Muscle of leg (tissue), 11 donors: ENCODE measurements around the gene MDFIC. TPM values are rescaled to one million over a fixed set of nuclear protein-coding genes. Genes with fewer than 3 reads are reported as not detected.
A peak's percentile ranks its signal among the peaks of the same experiment; 100 is the strongest.

Experiments
- DNase-seq: peaks from one replicate; pipeline ENCODE4 v3.0.0; 2013
- H3K27ac ChIP-seq: one replicate; pipeline ENCODE4 v1.5.1; 2013; ENCODE audit warnings: mild to moderate bottlenecking, low read length, control low read depth
- H3K27me3 ChIP-seq: one replicate; pipeline ENCODE4 v1.6.1; 2013; ENCODE audit warnings: low read length; ENCODE audit not compliant: control insufficient read depth, insufficient read depth
- H3K36me3 ChIP-seq: one replicate; pipeline ENCODE4 v1.6.1; 2013; ENCODE audit warnings: low read length; ENCODE audit not compliant: control insufficient read depth, insufficient read depth
- H3K4me1 ChIP-seq: one replicate; pipeline ENCODE4 v1.6.1; 2013; ENCODE audit warnings: low read length; ENCODE audit not compliant: control insufficient read depth, insufficient read depth
- H3K4me3 ChIP-seq: one replicate; pipeline ENCODE4 v1.5.1; 2013; ENCODE audit warnings: low read length, control low read depth
- H3K9me3 ChIP-seq: replicated peaks from 2 replicates; pipeline ENCODE4 v1.6.1; 2013; ENCODE audit warnings: low read depth, low read length; ENCODE audit not compliant: control insufficient read depth
- WGBS: methylation state at CpG from one replicate; pipeline ENCODE4 v1.1.5; 2013; ENCODE audit warnings: missing lambda C conversion rate; ENCODE audit not compliant: insufficient coverage; 5-methylcytosine and 5-hydroxymethylcytosine counted together
- polyA plus RNA-seq, 8 donors: library from polyadenylated mRNA; unstranded; fragments of 120-200 nt; gene quantifications; one replicate each; pipeline versions ENCODE4 v1.2.1 to v1.2.3, GENCODE V29; 2013; ENCODE audit warnings: inconsistent platforms in 1 of 8, low replicate concordance in 1 of 8; ENCODE audit not compliant: insufficient read length in 8 of 8, insufficient read depth in 1 of 8
- total RNA-seq: library from RNA; stranded (reverse); fragments of 120-200 nt; gene quantifications from one replicate; pipeline ENCODE4 v1.2.4, GENCODE V29; 2013

Gene MDFIC
- total and polyA plus RNA-seq, 9 donors = 24.5 to 44.3 (median 34.0) TPM

GRCh38 chr7:114900127-114900526, 21.8 kb upstream of the MDFIC start:
- no peak for DNase-seq
- H3K4me1 ChIP-seq = no peaks in the 10 kb centered on the region
- H3K36me3 ChIP-seq = no peaks in the 10 kb centered on the region
- no peaks in the 10 kb centered on the region for H3K27me3 ChIP-seq
- H3K27ac ChIP-seq = no peak overlapping the region
- H3K4me3 ChIP-seq = no peak overlapping the region
- H3K9me3 ChIP-seq = no peaks in the 10 kb centered on the region
- WGBS = no CpG with 5 or more reads among the region's 1 CpG

GRCh38 chr7:114901771-114902170, 20.1 kb upstream of the MDFIC start:
- no peaks in the 10 kb centered on the region for H3K4me1 ChIP-seq
- H3K27ac ChIP-seq = no peak overlapping the region
- no peak for DNase-seq
- WGBS = no CpG with 5 or more reads among the region's 1 CpG
- H3K27me3 ChIP-seq = no peaks in the 10 kb centered on the region
- no peak overlapping the region for H3K4me3 ChIP-seq
- H3K36me3 ChIP-seq = no peaks in the 10 kb centered on the region
- H3K9me3 ChIP-seq = no peaks in the 10 kb centered on the region

DNA sequence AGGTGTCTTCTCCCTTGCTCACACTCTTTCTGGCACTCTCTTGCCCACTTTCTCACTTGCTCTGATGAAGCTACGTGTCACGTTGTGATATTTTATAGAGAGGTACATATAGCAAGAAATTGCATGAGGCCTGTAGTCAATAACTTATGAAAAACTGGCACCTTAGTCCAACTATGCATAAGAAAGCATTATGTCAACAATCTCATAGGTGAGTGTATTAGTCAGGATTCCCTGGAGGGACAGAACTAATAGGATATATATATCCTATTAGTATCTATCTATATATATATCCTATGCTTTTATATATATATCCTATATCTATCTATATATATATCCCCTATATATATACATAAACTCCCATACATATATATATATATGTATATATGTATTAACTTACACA, 18.8 kb upstream of the MDFIC start:
- Histone ChIP-seq H3K27me3 (no peaks in the 10 kb centered on the region), H3K9me3 (no peaks in the 10 kb centered on the region), H3K36me3 (no peaks in the 10 kb centered on the region), H3K4me1 (no peaks in the 10 kb centered on the region), H3K4me3 (no peak overlapping the region), H3K27ac (no peak overlapping the region)
- DNase-seq = no peak
- no CpG with 5 or more reads among the region's 2 CpGs for WGBS

DNA sequence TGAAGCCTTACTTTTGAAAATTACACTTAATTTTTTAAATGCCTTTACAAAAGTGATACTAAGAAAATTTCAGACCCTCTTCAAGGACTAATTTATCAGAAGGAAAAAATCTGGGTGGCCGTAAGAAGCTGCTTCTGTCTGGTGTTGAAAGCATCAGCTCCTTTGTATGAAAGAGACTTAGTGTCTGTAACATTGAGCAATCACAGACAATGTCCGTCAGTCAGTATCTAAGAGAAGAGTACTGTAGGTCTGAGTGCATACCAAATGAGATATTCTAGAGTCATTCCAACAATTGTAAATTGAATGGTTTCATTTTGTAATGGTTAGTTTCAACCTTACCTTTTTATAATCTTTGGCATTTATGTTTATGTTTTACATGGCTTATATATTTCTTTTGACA, 11.1 kb upstream of the MDFIC start:
- no peak overlapping the region for H3K27ac ChIP-seq
- H3K9me3 ChIP-seq = no peaks in the 10 kb centered on the region
- H3K4me1 ChIP-seq = no peaks in the 10 kb centered on the region
- no peak overlapping the region for H3K4me3 ChIP-seq
- WGBS = no CpG with 5 or more reads among the region's 2 CpGs
- no peaks in the 10 kb centered on the region for H3K36me3 ChIP-seq
- no peaks in the 10 kb centered on the region for H3K27me3 ChIP-seq
- DNase-seq = no peak

DNA sequence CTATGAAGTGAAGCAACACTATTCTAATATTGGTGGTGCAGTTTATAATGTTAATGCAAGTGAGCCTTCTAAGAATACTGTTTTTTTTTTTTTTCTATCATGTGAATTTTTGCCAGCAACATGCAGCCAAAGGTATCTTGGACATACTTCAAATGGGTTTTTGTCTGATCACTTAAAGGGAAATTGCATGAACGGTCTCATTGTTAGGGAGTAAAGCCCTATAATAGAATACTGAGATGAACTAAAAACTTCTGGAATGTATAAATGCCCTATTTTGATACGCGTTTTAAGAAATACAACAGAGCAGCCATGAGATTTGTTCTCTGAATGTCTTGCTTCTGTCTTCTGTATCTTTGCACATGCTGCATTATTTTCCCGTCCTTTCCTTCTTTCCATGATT, 10.5 kb upstream of the MDFIC start:
- Histone ChIP-seq H3K27me3 (no peaks in the 10 kb centered on the region), H3K27ac (no peak overlapping the region), H3K4me3 (no peak overlapping the region), H3K36me3 (no peaks in the 10 kb centered on the region), H3K9me3 (no peaks in the 10 kb centered on the region), H3K4me1 (no peaks in the 10 kb centered on the region)
- 53% methylated on average over 3 of the region's 4 CpGs for WGBS
- no peak for DNase-seq

GRCh38 chr7:114916261-114916892, 5.5 kb upstream of the MDFIC start:
- Histone ChIP-seq H3K27me3 (no peaks in the 10 kb centered on the region), H3K27ac (no peak overlapping the region), H3K9me3 (no peaks in the 10 kb centered on the region), H3K4me3 (no peak overlapping the region), H3K36me3 (no peaks in the 10 kb centered on the region), H3K4me1 (no peaks in the 10 kb centered on the region)
- 100% methylated on average over 2 of the region's 6 CpGs for WGBS
- no peak for DNase-seq

DNA sequence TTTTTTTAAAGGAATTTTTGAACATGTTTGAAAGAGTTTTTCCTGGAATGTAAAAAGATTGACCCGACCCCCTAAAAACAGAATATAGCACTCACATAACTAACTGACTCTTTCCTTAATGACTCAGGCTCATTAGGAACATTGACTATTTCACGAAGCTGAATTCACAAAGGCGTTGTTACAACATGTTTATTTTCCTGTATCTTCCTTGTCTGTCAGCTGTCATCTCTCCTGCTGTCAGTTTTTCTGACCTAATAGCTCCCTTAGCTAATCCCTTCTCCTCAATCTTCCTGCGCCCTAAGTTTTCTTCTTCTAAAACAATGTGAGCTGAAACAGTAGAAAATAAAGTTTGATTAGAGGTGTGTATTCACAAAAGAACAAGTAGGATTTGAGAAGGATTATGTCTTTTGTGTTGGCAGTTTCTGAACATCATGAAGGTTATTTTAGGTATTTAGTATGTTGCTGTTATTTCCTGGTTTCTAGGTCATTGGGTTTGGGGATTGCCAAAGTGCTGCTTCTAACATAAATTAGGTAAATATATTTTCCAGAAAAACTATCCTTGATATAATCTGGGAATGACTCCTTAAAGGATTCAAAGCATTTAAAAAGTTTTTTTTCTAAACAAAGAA, 4.6 kb upstream of the MDFIC start:
- H3K4me3 ChIP-seq = no peak overlapping the region
- H3K27me3 ChIP-seq = no peaks in the 10 kb centered on the region
- WGBS = 60% methylated on average over 3 of the region's 4 CpGs
- no peak for DNase-seq
- no peaks in the 10 kb centered on the region for H3K36me3 ChIP-seq
- H3K9me3 ChIP-seq = no peaks in the 10 kb centered on the region
- H3K27ac ChIP-seq = no peak overlapping the region
- peaks cover 3% of the 10 kb centered on the region for H3K4me1 ChIP-seq

- H3K9me3 ChIP-seq = no peaks in the 10 kb centered on the region
- no peaks in the 10 kb centered on the region for H3K27me3 ChIP-seq
- H3K27ac ChIP-seq = no peak overlapping the region
- DNase-seq = no peak
- no peak overlapping the region for H3K4me3 ChIP-seq
- H3K36me3 ChIP-seq = no peaks in the 10 kb centered on the region
- H3K4me1 ChIP-seq = peaks cover 3% of the 10 kb centered on the region
- WGBS = 71% methylated on average over 1 of the region's 3 CpGs
Observed at GRCh38 chr7:114919587-114919986, 2.3 kb upstream of the MDFIC start.

DNA sequence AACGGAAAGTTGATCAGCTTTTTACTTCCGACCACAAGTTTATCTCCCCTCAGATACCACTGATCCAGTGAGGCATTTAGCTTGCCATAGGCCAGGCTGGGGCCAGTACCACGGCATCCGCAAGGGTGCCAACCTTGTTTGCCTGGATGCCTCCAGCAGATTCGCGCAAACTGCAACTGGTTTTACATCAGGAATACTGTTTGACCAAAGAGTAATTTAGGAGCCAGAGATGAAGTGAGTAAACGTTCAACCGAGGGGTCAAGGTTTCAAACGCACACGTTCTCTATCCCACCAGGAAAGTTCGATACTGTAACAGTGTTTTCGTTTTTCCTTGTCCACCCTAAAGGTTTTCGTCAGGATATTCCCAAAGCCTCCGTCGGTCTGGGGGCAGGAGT, 266 bp upstream of the MDFIC start:
- H3K4me3 ChIP-seq = peak overlapping the region; percentile 96
- DNase-seq = no peak
- H3K27ac ChIP-seq = peak overlapping the region; percentile 95
- WGBS = 33% methylated on average over 12 of the region's 15 CpGs
- peaks cover 3% of the 10 kb centered on the region for H3K36me3 ChIP-seq
- peaks cover 3% of the 10 kb centered on the region for H3K4me1 ChIP-seq
- H3K27me3 ChIP-seq = no peaks in the 10 kb centered on the region
- no peaks in the 10 kb centered on the region for H3K9me3 ChIP-seq

- Histone ChIP-seq H3K36me3 (peaks cover 3% of the 10 kb centered on the region), H3K27ac (peak overlapping the region; percentile 95), H3K27me3 (no peaks in the 10 kb centered on the region), H3K9me3 (no peaks in the 10 kb centered on the region), H3K4me3 (peak overlapping the region; percentile 96), H3K4me1 (peaks cover 3% of the 10 kb centered on the region)
- whole genome bisulfite sequencing = 0% methylated on average over 29 of the region's 51 CpGs
- peak; percentile 86 for DNase-seq
Observed at GRCh38 chr7:114922652-114923402, 933 bp downstream of the MDFIC start.
